Dendritic cell treated with granulocyte-macrophage colony-stimulating factor and Interleukin-4, amounts not matched to agents 40 ng/mL and 50 ng/mL, for 4 days (primary cell): ENCODE data around the gene UBA52.
"Not testable (repeated sequence)": the region's sequence is repeated elsewhere in the genome, so short reads cannot be mapped to it uniquely, and the experiment has no call there.

Source experiments
- H3K27ac Mint-ChIP-seq: one replicate; pipeline ENCODE4 v1.8.0; 2022; ENCODE audit warnings: mild to moderate bottlenecking, mixed read lengths
- H3K27me3 Mint-ChIP-seq: one replicate; pipeline ENCODE4 v1.8.0; 2022; ENCODE audit warnings: mild to moderate bottlenecking, mixed read lengths
- H3K36me3 Mint-ChIP-seq: one replicate; pipeline ENCODE4 v1.8.0; 2022; ENCODE audit warnings: low read depth, mixed read lengths
- H3K4me1 Mint-ChIP-seq: one replicate; pipeline ENCODE4 v1.8.0; 2022; ENCODE audit warnings: low read depth, mixed read lengths
- H3K4me3 Mint-ChIP-seq: one replicate; pipeline ENCODE4 v1.8.0; 2022; ENCODE audit warnings: mild to moderate bottlenecking, moderate library complexity, mixed read lengths
- H3K9me3 Mint-ChIP-seq: one replicate; pipeline ENCODE4 v1.8.0; 2022; ENCODE audit warnings: mixed read lengths
- intact Hi-C: fragments of 100-400 bp; cut with micrococcal nuclease; formaldehyde crosslinking; loops from one replicate; pipeline ENCODE4 v1.15.0; 2022

Gene UBA52

GRCh38 chr19:18591735-18592385 is 20.2 kb downstream of the UBA52 start:
- H3K36me3 Mint-ChIP-seq: peaks cover 44% of the 10 kb centered on the region
- peaks cover 19% of the 10 kb centered on the region for H3K27me3 Mint-ChIP-seq
- H3K27ac Mint-ChIP-seq: no peak overlapping the region
- peaks cover 72% of the 10 kb centered on the region for H3K4me1 Mint-ChIP-seq
- intact Hi-C loops: loop anchor here (10.0 kb wide), 1 partner anchor 83 kb away; no protein-coding TSS in a partner anchor
- H3K9me3 Mint-ChIP-seq: no peaks in the 10 kb centered on the region
- no peak overlapping the region for H3K4me3 Mint-ChIP-seq

DNA sequence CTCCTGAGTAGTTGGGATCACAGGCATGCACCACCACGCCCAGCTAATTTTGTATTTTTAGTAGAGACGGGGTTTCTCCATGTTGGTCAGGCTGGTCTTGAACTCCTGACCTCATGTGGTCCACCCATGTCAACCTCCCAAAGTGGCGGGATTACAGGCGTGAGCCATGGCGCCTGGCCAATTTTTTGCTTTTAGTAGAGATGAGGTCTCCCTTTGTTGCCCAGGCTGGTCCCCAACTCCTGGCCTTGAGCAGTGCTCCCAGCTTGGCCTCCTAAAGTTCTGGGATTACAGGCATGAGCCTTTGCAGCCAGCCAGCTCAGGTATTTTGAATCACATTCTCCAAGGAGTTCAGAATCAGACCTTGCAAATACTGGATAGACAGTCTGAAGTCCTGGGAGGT is 21.1 kb downstream of the UBA52 start:
- H3K27ac Mint-ChIP-seq, H3K9me3 Mint-ChIP-seq, H3K4me3 Mint-ChIP-seq: not testable (repeated sequence)
- intact Hi-C loops: loop anchor here (10.0 kb wide), 1 partner anchor 82 kb away; no protein-coding TSS in a partner anchor
- H3K36me3 Mint-ChIP-seq: peaks cover 44% of the 10 kb centered on the region
- peaks cover 68% of the 10 kb centered on the region for H3K4me1 Mint-ChIP-seq
- H3K27me3 Mint-ChIP-seq: peaks cover 22% of the 10 kb centered on the region

DNA sequence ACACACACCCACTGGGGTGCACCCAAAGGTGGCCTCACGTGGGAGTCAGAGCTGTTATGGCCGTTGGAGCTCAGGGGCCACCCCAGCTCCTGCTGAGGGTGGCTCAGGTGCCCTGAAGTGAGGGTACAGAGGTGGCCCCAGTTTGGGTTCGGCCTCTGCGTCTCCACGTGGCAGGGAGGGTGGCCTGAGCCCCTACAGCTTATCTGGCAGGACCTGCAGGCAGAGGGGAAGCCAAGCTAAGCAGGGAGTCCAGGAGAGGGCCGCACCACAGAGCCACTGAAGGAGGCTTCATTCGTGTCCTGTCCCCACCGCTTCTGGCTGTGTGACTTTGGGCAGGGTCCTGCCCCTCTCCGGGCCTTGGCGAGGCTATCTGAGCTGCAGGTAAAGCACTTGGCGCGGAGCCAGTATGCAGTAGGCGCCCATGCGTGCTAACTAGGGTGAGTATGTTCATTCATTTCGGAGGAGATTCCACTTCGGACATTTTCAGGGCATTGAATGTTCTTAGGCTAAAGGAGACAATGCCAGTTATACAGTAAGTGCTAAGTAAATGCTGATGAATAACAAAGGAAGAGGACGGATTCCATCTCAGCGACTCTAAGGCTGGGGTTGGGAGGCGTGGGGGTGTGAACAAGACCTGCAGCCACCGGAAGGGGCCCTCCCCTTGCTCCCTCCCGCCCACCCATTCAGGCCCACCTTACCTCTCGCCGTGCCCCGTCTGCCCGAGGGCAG is 21.9 kb downstream of the UBA52 start:
- intact Hi-C loops: loop anchor here (10.0 kb wide), 1 partner anchor 81 kb away; no protein-coding TSS in a partner anchor
- Mint-ChIP-seq H3K4me3 (peak overlapping the region; percentile 22), H3K9me3 (no peaks in the 10 kb centered on the region), H3K27me3 (peaks cover 30% of the 10 kb centered on the region), H3K27ac (no peak overlapping the region), H3K4me1 (peaks cover 62% of the 10 kb centered on the region), H3K36me3 (peaks cover 44% of the 10 kb centered on the region)

- Mint-ChIP-seq H3K27me3 (peaks cover 37% of the 10 kb centered on the region), H3K4me1 (peaks cover 59% of the 10 kb centered on the region), H3K27ac (peak overlapping the region; percentile 70), H3K4me3 (peak overlapping the region; percentile 74), H3K9me3 (no peaks in the 10 kb centered on the region), H3K36me3 (peaks cover 41% of the 10 kb centered on the region)
- intact Hi-C loops: loop anchor here (10.0 kb wide), 1 partner anchor 81 kb away; no protein-coding TSS in a partner anchor
These were observed 22.6 kb downstream of the UBA52 start for GRCh38 chr19:18594096-18594823.

DNA sequence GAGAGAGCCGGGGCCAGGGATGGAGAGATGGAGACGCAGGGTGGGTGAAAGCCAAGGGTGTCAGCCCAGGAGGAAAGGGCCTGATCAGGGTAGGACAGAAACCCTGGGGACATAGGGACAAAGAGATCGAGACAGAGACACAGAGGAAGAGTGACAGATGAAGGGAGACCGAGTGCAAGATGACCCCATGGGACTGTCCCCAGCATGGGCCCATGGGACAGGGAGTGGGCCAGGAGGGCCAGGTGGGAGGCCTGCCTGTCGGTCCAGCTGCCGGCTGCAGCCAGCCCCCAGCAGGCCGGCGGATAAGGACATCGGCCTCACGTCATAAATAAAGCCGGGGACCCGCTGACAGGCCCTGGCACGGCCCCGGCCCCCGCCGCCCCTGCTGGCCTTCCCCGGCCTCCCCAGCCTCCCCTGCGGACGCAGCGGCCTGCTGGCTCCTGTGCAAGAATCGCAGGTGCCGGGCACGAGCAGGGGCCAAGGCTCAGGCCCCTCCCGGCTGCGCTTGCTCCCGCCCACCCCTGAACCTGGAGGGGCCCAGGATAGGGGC is 23.2 kb downstream of the UBA52 start:
- peaks cover 44% of the 10 kb centered on the region for H3K27me3 Mint-ChIP-seq
- intact Hi-C loops: loop anchor here (10.0 kb wide), 1 partner anchor 80 kb away; no protein-coding TSS in a partner anchor
- H3K4me1 Mint-ChIP-seq: peaks cover 53% of the 10 kb centered on the region

DNA sequence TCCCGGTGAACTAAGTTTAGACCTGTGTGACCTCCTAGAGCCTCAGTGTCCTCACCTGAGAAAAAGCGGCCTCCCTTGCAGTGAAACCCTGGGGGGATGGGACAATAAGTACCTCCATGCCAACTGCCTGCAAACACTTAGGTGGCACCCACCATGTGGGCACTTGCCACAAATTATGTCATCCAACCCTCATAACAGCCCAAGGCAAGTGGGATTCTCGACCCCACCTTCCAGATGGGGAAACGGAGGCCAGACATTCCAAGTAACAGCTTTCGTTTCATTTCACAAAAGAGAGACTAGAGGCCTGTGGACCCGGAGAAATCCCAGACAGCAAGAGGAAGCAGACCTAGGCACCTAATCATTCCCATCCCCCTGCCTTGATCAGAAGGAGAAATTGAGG is 23.8 kb downstream of the UBA52 start:
- peaks cover 50% of the 10 kb centered on the region for H3K27me3 Mint-ChIP-seq
- H3K4me3 Mint-ChIP-seq: no peak overlapping the region
- intact Hi-C loops: loop anchor here (10.0 kb wide), 1 partner anchor 79 kb away; no protein-coding TSS in a partner anchor
- H3K4me1 Mint-ChIP-seq: peaks cover 47% of the 10 kb centered on the region
- no peaks in the 10 kb centered on the region for H3K9me3 Mint-ChIP-seq
- H3K27ac Mint-ChIP-seq: no peak overlapping the region
- H3K36me3 Mint-ChIP-seq: peaks cover 29% of the 10 kb centered on the region

More for the DNA sequence above, 23.2 kb downstream of the UBA52 start:
- H3K36me3 Mint-ChIP-seq: peaks cover 35% of the 10 kb centered on the region
- H3K27ac Mint-ChIP-seq: peak overlapping the region; percentile 70
- peak overlapping the region; percentile 74 for H3K4me3 Mint-ChIP-seq
- H3K9me3 Mint-ChIP-seq: no peaks in the 10 kb centered on the region

- no peak overlapping the region for H3K27ac Mint-ChIP-seq
- H3K4me1 Mint-ChIP-seq: peaks cover 43% of the 10 kb centered on the region
- no peaks in the 10 kb centered on the region for H3K9me3 Mint-ChIP-seq
- peaks cover 16% of the 10 kb centered on the region for H3K36me3 Mint-ChIP-seq
- peak overlapping the region; percentile 45 for H3K4me3 Mint-ChIP-seq
- H3K27me3 Mint-ChIP-seq: peaks cover 62% of the 10 kb centered on the region
- intact Hi-C loops: loop anchor here (10.0 kb wide), 1 partner anchor 78 kb away; no protein-coding TSS in a partner anchor
These were observed 25.1 kb downstream of the UBA52 start for GRCh38 chr19:18596752-18597157.

DNA sequence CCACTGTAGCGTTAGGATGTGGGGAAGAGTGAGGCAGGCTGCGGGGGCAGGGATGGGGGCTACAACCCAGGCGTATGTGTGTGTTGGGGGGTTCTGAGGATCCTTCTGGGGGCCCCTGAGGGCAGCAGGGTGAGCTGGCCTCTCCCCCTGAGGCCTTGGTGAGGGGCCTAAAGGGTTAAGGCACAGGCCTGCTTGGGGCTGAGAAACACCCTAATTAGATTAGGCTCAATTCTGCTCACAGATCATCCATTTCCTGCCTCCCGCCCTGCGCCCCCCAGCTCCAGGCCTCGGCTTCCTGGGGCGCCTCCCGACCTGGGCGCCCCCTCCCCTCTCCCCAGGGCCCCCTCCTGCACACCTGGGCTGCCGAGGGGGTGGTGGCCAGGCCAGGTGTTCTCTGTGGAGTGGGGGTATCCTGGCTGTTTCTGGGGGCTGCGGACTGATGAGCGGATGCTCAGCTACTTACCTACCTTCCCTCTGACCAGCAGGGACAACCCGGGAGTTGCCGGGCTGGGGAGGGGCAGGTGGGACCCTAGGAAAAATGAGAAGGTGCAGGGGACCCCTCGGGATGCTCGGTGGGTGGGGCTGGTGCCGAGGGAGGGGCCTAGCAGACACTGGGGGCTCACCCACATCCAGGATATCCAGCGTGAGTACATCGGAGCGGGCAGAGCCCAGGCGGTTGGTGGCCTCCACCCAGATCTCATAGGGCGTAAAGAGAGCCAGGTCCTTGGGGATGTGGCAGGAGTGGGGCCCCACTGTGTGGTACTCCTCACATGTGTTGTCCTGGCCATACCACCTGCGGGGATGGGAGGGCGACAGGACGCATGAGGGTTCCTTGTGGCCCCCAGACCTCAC is 26.4 kb downstream of the UBA52 start:
- Mint-ChIP-seq H3K4me3 (no peak overlapping the region), H3K9me3 (no peaks in the 10 kb centered on the region), H3K27me3 (peaks cover 74% of the 10 kb centered on the region), H3K36me3 (peaks cover 3% of the 10 kb centered on the region), H3K4me1 (peaks cover 40% of the 10 kb centered on the region), H3K27ac (no peak overlapping the region)
- intact Hi-C loops: loop anchor here (10.0 kb wide), 1 partner anchor 77 kb away; no protein-coding TSS in a partner anchor

DNA sequence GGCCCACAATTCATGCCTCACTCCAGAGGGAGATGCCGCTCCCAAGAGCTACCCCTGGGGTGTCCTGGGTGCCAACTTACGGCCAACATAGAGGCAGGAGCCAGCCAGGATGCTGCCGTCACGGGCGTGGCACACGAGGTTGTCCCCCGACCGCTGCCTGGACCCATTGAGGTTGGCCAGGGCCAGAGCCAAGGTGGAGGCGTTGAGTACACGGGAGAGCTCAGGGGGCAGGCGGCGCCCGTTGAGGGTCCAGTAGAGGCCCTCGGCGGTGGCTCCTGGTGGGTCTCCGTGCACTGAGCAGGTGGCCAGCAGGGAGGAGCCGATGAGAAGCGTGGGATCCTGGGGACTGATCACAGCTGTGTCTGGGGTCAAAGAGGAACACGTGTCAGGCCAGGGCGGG is 27.8 kb downstream of the UBA52 start:
- peaks cover 30% of the 10 kb centered on the region for H3K4me1 Mint-ChIP-seq
- no peaks in the 10 kb centered on the region for H3K36me3 Mint-ChIP-seq
- no peaks in the 10 kb centered on the region for H3K9me3 Mint-ChIP-seq
- intact Hi-C loops: loop anchor here (10.0 kb wide), 1 partner anchor 75 kb away; no protein-coding TSS in a partner anchor
- no peak overlapping the region for H3K4me3 Mint-ChIP-seq
- peaks cover 86% of the 10 kb centered on the region for H3K27me3 Mint-ChIP-seq
- H3K27ac Mint-ChIP-seq: no peak overlapping the region

GRCh38 chr19:18600692-18601397 is 29.2 kb downstream of the UBA52 start:
- intact Hi-C loops, H3K36me3 Mint-ChIP-seq, H3K9me3 Mint-ChIP-seq, H3K27ac Mint-ChIP-seq, H3K4me3 Mint-ChIP-seq: not testable (repeated sequence)
- H3K27me3 Mint-ChIP-seq: peaks cover 87% of the 10 kb centered on the region
- H3K4me1 Mint-ChIP-seq: peaks cover 17% of the 10 kb centered on the region

DNA sequence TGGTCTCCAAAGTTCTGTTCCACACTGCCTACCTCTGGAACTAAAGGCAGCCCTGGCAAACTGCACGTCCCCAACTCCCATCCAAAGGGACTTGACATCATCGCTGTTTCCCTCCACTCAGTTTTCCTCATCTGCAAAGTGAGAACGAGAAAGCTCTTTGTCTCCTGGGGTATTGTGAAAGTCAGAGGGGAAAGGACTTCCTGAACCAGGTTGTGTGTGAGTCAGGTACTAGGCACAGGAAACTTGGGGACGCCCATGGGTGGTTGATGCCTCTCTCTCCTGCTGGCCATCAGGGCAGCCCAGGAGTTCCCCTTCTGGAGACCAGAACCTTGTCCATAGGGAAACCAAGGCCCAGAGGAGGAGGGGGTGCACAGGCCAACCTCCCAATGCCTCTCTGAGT is 30.2 kb downstream of the UBA52 start:
- Mint-ChIP-seq H3K36me3 (no peaks in the 10 kb centered on the region), H3K4me1 (peaks cover 7% of the 10 kb centered on the region), H3K4me3 (no peak overlapping the region), H3K9me3 (no peaks in the 10 kb centered on the region), H3K27me3 (peaks cover 80% of the 10 kb centered on the region), H3K27ac (no peak overlapping the region)
- intact Hi-C loops: no loop called here

- no peak overlapping the region for H3K27ac Mint-ChIP-seq
- H3K4me3 Mint-ChIP-seq: no peak overlapping the region
- H3K4me1 Mint-ChIP-seq: peaks cover 15% of the 10 kb centered on the region
- intact Hi-C loops: no loop called here
- H3K27me3 Mint-ChIP-seq: peaks cover 86% of the 10 kb centered on the region
- H3K9me3 Mint-ChIP-seq: no peaks in the 10 kb centered on the region
- H3K36me3 Mint-ChIP-seq: no peaks in the 10 kb centered on the region
These were observed 31.7 kb downstream of the UBA52 start for GRCh38 chr19:18603255-18603957.
